Endometrial microvascular endothelial cells (primary cell): ENCODE data around the gene RAPGEF5. TPM values are rescaled to one million over a fixed set of nuclear protein-coding genes. Genes with fewer than 3 reads are reported as not detected.

Experiments used
- in situ Hi-C: cut with HindIII; loops from 2 replicates; pipeline ENCODE4 v1.10.0; 2017; ENCODE audit warnings: low sequenced_read_pairs, low pct_unique_long_range_greater_than_20kb; ENCODE audit errors: inconsistent ontology term
- total RNA-seq: library from RNA; depleted of rRNA; stranded (reverse); fragments of >200 nt; gene quantifications from one replicate; pipeline ENCODE4 v1.2.3, GENCODE V29; 2015; ENCODE audit errors: inconsistent ontology term

Gene RAPGEF5
- total RNA-seq, 1 donor from 2014 or later = 104 TPM

- in situ Hi-C loops = no loop called here
Observed at GRCh38 chr7:22153432-22154142, 203.4 kb downstream of the RAPGEF5 start.

DNA sequence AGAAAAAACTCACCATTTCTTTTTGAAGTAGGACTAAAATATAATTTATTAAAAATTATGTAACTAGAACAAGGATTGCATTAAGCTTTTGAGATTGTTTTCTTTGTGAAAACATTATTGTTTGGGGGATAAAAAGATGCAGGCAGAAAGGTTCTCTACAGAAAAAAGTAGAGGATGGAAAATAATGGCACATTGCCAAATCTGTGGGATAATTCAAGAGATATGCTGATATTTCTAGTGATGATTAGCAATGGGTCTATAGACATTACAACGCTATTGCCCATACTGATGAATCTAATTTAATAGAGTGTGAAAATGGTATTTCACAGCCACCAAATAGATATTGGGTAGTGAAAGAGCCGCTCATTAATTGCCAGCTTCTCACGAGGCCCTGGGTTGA is 204.3 kb downstream of the RAPGEF5 start:
- in situ Hi-C loops = no loop called here

- in situ Hi-C loops = no loop called here
Observed at GRCh38 chr7:22151901-22152300, 205.1 kb downstream of the RAPGEF5 start.

DNA sequence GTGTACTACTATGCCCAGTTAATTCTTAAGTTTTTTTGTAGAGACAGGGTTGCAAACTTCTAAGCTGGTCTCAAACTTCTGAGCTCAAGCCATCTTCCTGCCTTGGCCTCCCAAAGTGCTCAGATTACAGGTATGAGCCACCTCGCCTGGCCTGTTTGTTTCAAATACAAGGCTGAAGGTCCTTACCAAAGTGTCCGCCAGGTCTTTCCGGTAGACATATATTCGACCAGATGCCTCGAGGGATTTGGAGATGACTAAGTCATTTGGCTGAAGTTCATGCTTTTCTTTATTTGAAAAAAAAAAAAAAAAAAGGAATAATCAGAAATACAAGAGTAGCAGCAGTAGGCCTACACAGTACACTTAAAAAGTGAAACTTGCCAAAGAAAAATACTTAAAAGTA is 206.7 kb downstream of the RAPGEF5 start:
- in situ Hi-C loops = no loop called here

- in situ Hi-C loops = no loop called here
Observed at GRCh38 chr7:22147868-22148267, 209.1 kb downstream of the RAPGEF5 start.

- in situ Hi-C loops = no loop called here
Observed at GRCh38 chr7:22146961-22147512, 209.9 kb downstream of the RAPGEF5 start.

DNA sequence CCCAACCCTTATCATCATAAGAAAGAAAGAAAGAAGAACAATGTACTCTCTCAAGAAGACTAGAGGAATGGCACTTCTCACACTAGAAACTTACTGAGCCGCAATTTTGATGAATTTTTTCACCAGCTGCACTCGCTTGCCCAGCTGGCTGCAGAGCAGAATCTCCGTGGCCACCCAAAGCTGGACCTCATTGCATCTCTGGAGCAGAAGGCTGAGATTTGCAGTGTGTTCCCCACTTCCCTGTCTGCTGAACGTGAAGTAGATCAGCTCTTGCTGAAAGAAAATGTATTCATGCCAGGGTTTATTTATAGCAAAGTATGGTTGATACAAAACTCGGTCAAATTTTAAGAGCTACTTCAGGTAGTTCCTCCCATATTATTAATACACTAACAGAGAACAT is 212.0 kb downstream of the RAPGEF5 start:
- in situ Hi-C loops = no loop called here

DNA sequence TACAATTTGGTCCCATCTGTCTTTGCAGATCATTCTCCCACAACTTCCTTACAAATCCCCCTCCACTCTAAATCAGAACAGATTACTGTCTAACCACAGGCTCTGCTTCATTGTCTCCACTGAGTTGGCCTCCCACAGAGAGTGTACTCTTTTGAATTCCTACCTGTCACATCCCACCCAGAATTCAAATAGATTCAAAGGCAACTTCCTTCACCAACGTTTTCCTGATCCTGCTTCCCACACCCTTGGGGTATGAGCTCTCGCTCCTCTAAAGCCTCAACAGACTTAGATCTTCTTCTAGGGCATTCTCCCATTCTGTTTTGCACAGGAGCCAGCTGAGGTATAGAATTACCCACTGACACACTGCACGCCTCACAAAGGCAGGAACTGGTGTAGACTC is 213.5 kb downstream of the RAPGEF5 start:
- in situ Hi-C loops = no loop called here

- in situ Hi-C loops = no loop called here
Observed at GRCh38 chr7:22142572-22142971, 214.4 kb downstream of the RAPGEF5 start.

- in situ Hi-C loops = no loop called here
Observed at GRCh38 chr7:22141355-22141754, 215.6 kb downstream of the RAPGEF5 start.

GRCh38 chr7:22140578-22140977 is 216.4 kb downstream of the RAPGEF5 start:
- in situ Hi-C loops = no loop called here

DNA sequence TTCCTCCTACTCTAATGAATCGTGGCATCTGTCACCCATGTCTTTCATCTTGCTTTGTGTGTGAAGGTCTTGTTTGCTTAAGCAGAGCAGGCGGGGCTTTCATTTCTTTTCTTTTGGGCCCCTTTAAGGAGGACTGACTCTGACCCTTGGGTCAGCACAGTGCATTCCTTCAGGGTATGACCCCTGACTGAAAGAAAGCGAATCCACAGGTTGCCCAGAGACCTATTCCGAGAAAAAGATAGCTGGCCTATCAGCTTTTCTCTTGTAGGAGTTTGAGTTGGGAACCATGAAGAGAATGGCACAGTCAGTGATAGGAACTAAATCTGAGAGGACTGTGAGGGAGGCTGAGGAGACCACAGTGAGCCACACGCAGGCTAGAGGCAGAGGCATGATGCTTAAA is 218.1 kb downstream of the RAPGEF5 start:
- in situ Hi-C loops = no loop called here

- in situ Hi-C loops = no loop called here
Observed at GRCh38 chr7:22138106-22138505, 218.8 kb downstream of the RAPGEF5 start.

DNA sequence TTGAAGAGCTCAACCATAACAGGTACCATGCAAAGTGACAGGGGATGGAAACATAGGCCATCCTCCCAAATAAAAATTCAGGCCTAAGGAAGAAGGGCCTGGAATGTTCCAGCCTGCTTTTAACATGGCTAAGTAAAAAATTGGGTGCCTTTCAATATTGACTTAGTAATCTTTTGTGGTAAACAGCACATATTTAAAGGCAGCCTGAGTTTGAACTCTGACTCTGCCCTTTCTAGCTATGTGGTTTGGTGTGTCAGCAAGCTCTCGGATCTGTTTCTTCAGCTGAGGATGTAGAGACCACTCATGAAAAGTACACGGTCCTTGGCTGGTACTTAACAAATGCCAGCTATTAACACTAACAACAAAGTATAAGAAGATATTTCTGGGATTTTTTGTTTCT is 219.5 kb downstream of the RAPGEF5 start:
- in situ Hi-C loops = no loop called here

DNA sequence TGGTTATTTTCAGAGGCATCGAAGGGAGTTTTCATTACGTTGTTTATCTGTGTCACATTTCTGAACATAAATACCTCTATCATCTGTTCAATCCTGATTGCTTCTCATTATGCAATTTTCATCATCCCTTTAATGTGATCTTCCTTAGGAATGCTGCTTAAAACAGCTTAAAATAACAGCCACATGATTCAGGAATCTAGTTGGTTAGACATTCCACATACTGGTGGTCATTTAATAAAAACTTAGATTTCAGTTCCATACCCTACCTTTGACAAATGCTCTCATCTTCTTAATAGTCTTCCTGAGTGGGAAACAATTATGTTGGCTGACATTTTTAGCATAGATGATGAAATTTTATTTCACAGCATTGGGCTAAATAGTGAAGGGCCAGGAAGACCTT is 219.9 kb downstream of the RAPGEF5 start:
- in situ Hi-C loops = no loop called here

- in situ Hi-C loops = no loop called here
Observed at GRCh38 chr7:22129819-22130580, 227.0 kb downstream of the RAPGEF5 start.

GRCh38 chr7:22129166-22129565 is 227.8 kb downstream of the RAPGEF5 start:
- in situ Hi-C loops = no loop called here

- in situ Hi-C loops = no loop called here
Observed at GRCh38 chr7:22128528-22128920, 228.4 kb downstream of the RAPGEF5 start.

GRCh38 chr7:22127835-22128527 is 229.0 kb downstream of the RAPGEF5 start:
- in situ Hi-C loops = no loop called here

GRCh38 chr7:22125436-22125835 is 231.5 kb downstream of the RAPGEF5 start:
- in situ Hi-C loops = no loop called here
